Spleen (tissue), 11 donors: ENCODE measurements around the gene RAD23A. TPM values are rescaled to one million over a fixed set of nuclear protein-coding genes. Genes with fewer than 3 reads are reported as not detected.
"Not testable (repeated sequence)": the region's sequence is repeated elsewhere in the genome, so short reads cannot be mapped to it uniquely, and the experiment has no call there.

Experiments used
- DNase-seq: peaks from one replicate; pipeline ENCODE4 v3.0.0-alpha.2; 2020
- H3K27ac ChIP-seq, 8 donors: fragments of 200-600 bp; sonication (generic) in 7 of 8; 1 replicate in 4 of 8; 2 replicates in 4 of 8; pipeline versions ENCODE4 v1.5.0 to v1.8.0; 2016 to 2021; ENCODE audit warnings: inconsistent platforms in 4 of 8, mild to moderate bottlenecking in 4 of 8, moderate library complexity in 1 of 8
- H3K27me3 ChIP-seq, 7 donors: fragments of 200-600 bp; sonication (generic) in 6 of 7; replicated peaks in 1 of 7; 1 replicate in 4 of 7; 2 replicates in 3 of 7; pipeline versions ENCODE4 v1.5.0 to v1.8.0; 2016 to 2021; ENCODE audit warnings: inconsistent platforms in 3 of 7, mild to moderate bottlenecking in 1 of 7
- H3K36me3 ChIP-seq, 6 donors: fragments of 200-600 bp; sonication (generic) in 5 of 6; 1 replicate in 4 of 6; 2 replicates in 2 of 6; pipeline versions ENCODE4 v1.5.0 to v1.8.0; 2016 to 2021; ENCODE audit warnings: inconsistent platforms in 2 of 6
- H3K4me1 ChIP-seq, 6 donors: fragments of 200-600 bp; sonication (generic) in 5 of 6; 1 replicate in 3 of 6; 2 replicates in 3 of 6; pipeline versions ENCODE4 v1.5.0 to v1.8.0; 2016 to 2021; ENCODE audit warnings: inconsistent platforms in 3 of 6
- H3K4me3 ChIP-seq, 8 donors: fragments of 200-600 bp; sonication (generic) in 7 of 8; 1 replicate in 4 of 8; 2 replicates in 4 of 8; pipeline versions ENCODE4 v1.5.0 to v1.8.0; 2016 to 2021; ENCODE audit warnings: inconsistent platforms in 4 of 8, mild to moderate bottlenecking in 4 of 8, moderate library complexity in 2 of 8
- H3K9me3 ChIP-seq, 8 donors: fragments of 200-600 bp; sonication (generic) in 7 of 8; 1 replicate in 4 of 8; 2 replicates in 4 of 8; pipeline versions ENCODE4 v1.5.0 to v1.8.0; 2016 to 2021; ENCODE audit warnings: inconsistent platforms in 4 of 8
- CTCF ChIP-seq, 11 experiments: fragments of 200-600 bp in 7 of 11; fragments of 450-650 bp in 4 of 11; sonication (generic) in 4 of 11; IDR thresholded peaks in 8 of 11; conservative IDR thresholded peaks in 3 of 11; 1 replicate in 7 of 11; 2 replicates in 4 of 11; pipeline versions ENCODE4 v1.4.0 to v1.8.0; 2016 to 2021; ENCODE audit warnings: antibody characterized with exemption in 11 of 11, inconsistent platforms in 4 of 11, mild to moderate bottlenecking in 1 of 11
- POLR2A ChIP-seq, 3 donors: fragments of 450-650 bp; IDR thresholded peaks; one replicate each; pipeline ENCODE4 v1.5.1; 2017; ENCODE audit warnings: antibody characterized with exemption in 3 of 3, mild to moderate bottlenecking in 1 of 3
- POLR2AphosphoS5 ChIP-seq, 3 donors: sonication (generic); formaldehyde crosslinking; IDR thresholded peaks; one replicate each; pipeline ENCODE4 v1.5.1; 2017; ENCODE audit warnings: antibody characterized with exemption in 3 of 3
- WGBS, 5 donors: extraction: QIAGEN DNeasy Blood & Tissue Kit in 3 of 5; methylation state at CpG; one replicate each; pipeline versions ENCODE4 v1.1.5 to v1.1.7; 2013 to 2018; 5-methylcytosine and 5-hydroxymethylcytosine counted together
- intact Hi-C: fragments of 100-400 bp; cut with DNase I; formaldehyde crosslinking; loops from one replicate; pipeline ENCODE4 v1.15.0; 2023; ENCODE audit warnings: low total_unique reads
- polyA plus RNA-seq, 3 donors: library from polyadenylated mRNA; stranded (reverse); fragments of 200-250 nt; gene quantifications; one replicate each; pipeline ENCODE4 v1.2.1, GENCODE V29; 2013
- total RNA-seq, 7 donors: library from RNA; depleted of rRNA in 3 of 7; stranded (reverse); fragments of >200 nt in 3 of 7; fragmentation: NEBNext Ultra II Directional in 4 of 7; extraction: Animal tissue kit (Norgen Biotek cat#: 25700) in 4 of 7; gene quantifications; one replicate each; pipeline versions ENCODE4 v1.1.0 to v1.2.1, GENCODE V29; 2016 to 2021
- donor health status: healthy with polysubstance abuse.
- donor health status: DM: no; HTN: no; CAD: no; lungs with moderate emphysema.
- donor health status: DM: no; HTN: no; CAD: no.
- donor health status: Bipolar disorder and iron deficiency.
- donor health status: healthy.
- donor health status: DM: no; HTN: no; CAD: no.
- donor health status: DM: yes; HTN: yes; CAD: no.

RAD23A gene
- total and polyA plus RNA-seq, 10 donors, result 80.4 to 134 (median 92.3) TPM

- TF ChIP-seq POLR2A (IDR thresholded peaks at IDR 0.05) (no peak), CTCF (IDR thresholded peaks at IDR 0.05 in 8 of 11, conservative IDR thresholded peaks at IDR 0.05 in 3 of 11) (no peak), POLR2AphosphoS5 (IDR thresholded peaks at IDR 0.05) (no peak)
- Histone ChIP-seq H3K9me3 (no peaks in the 10 kb centered on the region), H3K4me3 (no peak overlapping the region), H3K27ac (no peak overlapping the region), H3K36me3 (no peaks in the 10 kb centered on the region), H3K4me1 (peaks cover 0 to 1% (median 0%) of the 10 kb centered on the region in 6 donors), H3K27me3 (no peaks in the 10 kb centered on the region)
- no peak for DNase-seq
- WGBS, 5 donors, result 85 to 94% (median 89%) methylated on average over 9 of the region's 9 CpGs
- intact Hi-C loops, result no loop called here
Observed at GRCh38 chr19:12907166-12907565, 38.5 kb upstream of the RAD23A start.

DNA sequence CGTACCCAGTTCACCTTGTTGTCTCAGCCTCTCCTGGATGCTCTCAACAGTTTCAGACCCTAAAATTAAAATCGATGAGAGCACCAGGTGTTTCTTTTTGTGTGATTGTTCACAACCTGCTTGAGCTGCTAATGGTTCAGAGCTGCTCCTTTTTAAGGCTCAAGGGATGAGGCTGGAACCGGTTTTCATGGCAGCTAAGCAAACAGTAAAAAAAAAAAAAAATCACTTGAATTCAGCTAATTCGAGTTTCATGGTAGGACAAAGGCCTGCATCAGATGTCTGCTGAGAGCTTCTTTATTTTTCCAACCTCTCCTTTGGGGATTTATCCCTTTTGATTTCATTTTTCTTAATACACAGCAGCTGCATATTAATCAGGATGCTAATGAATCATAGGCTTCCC is 33.1 kb upstream of the RAD23A start:
- no peaks in the 10 kb centered on the region for H3K9me3 ChIP-seq
- intact Hi-C loops, result no loop called here
- H3K27ac ChIP-seq, result peak overlapping the region in 6 of 8 donors; percentile 20 to 86 (median 78)
- no peak for TF ChIP-seq CTCF (IDR thresholded peaks at IDR 0.05 in 8 of 11, conservative IDR thresholded peaks at IDR 0.05 in 3 of 11)
- TF ChIP-seq POLR2A (IDR thresholded peaks at IDR 0.05), result no peak
- no peak for TF ChIP-seq POLR2AphosphoS5 (IDR thresholded peaks at IDR 0.05)
- H3K27me3 ChIP-seq, result no peaks in the 10 kb centered on the region
- peaks cover 5 to 31% (median 24%) of the 10 kb centered on the region in 6 donors for H3K4me1 ChIP-seq
- H3K36me3 ChIP-seq, result no peaks in the 10 kb centered on the region
- 63 to 74% (median 63%) methylated on average over 4 of the region's 4 CpGs for WGBS, 5 donors
- peak overlapping the region in 1 of 8 donors; percentile 38 for H3K4me3 ChIP-seq
- DNase-seq, result no peak

DNA sequence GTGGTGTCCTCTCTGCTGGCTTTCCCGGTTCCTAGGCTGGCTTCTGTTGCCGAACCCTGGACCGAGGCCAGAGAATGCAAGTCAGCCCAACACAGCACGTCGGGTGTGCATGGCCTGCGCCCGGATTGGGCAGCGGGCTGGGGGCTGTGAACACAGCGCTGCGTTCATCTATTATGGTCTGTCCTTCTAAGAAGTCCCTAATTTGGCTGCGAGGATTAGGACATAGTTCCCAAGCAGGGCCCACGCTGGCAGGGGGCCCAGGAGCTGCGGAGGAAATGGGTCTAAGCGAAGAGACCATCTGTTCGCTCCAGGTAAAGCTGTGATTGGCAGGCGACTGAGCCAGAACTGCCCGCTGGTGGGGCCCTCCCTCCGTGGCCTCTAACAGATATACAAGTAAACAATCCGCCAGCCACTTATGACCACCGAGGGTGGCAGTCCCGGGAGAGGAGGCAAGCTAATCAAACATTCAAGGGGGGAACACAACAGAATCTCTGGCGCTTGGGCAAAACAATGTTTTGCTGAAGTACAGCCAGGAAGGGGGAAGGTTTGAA is 32.6 kb upstream of the RAD23A start:
- Histone ChIP-seq H3K4me1 (peaks cover 5 to 31% (median 24%) of the 10 kb centered on the region in 6 donors), H3K27me3 (no peaks in the 10 kb centered on the region), H3K4me3 (peak overlapping the region in 1 of 8 donors; percentile 38), H3K36me3 (no peaks in the 10 kb centered on the region), H3K27ac (peak overlapping the region; percentile 42 to 86 (median 73)), H3K9me3 (no peaks in the 10 kb centered on the region)
- intact Hi-C loops, result no loop called here
- WGBS, 5 donors, result 24 to 46% (median 27%) methylated on average over 22 of the region's 22 CpGs
- DNase-seq, result no peak
- TF ChIP-seq POLR2A (IDR thresholded peaks at IDR 0.05) (no peak), POLR2AphosphoS5 (IDR thresholded peaks at IDR 0.05) (peak; percentile 51 to 78 (median 62)), CTCF (IDR thresholded peaks at IDR 0.05 in 8 of 11, conservative IDR thresholded peaks at IDR 0.05 in 3 of 11) (no peak)

- 23 to 37% (median 31%) methylated on average over 11 to 12 of the region's 12 CpGs for WGBS, 5 donors
- H3K27me3 ChIP-seq, result no peaks in the 10 kb centered on the region
- no peaks in the 10 kb centered on the region for H3K9me3 ChIP-seq
- peak overlapping the region in 1 of 8 donors; percentile 38 for H3K4me3 ChIP-seq
- DNase-seq, result peak; percentile 84
- intact Hi-C loops, result no loop called here
- peaks cover 9 to 40% (median 30%) of the 10 kb centered on the region in 6 donors for H3K4me1 ChIP-seq
- H3K27ac ChIP-seq, result peak overlapping the region; percentile 42 to 86 (median 73)
- H3K36me3 ChIP-seq, result no peaks in the 10 kb centered on the region
- TF ChIP-seq CTCF (IDR thresholded peaks at IDR 0.05 in 8 of 11, conservative IDR thresholded peaks at IDR 0.05 in 3 of 11) (no peak), POLR2A (IDR thresholded peaks at IDR 0.05) (no peak), POLR2AphosphoS5 (IDR thresholded peaks at IDR 0.05) (peak in 1 of 3 donors; percentile 46)
Observed at GRCh38 chr19:12913851-12914690, 31.6 kb upstream of the RAD23A start.

GRCh38 chr19:12915860-12916259 is 29.8 kb upstream of the RAD23A start:
- WGBS, 5 donors, result 85 to 92% (median 92%) methylated on average over 4 of the region's 4 CpGs
- intact Hi-C loops, H3K9me3 ChIP-seq, H3K27me3 ChIP-seq, DNase-seq, H3K4me3 ChIP-seq, H3K36me3 ChIP-seq, H3K27ac ChIP-seq: not testable (repeated sequence)
- peaks cover 11 to 48% (median 36%) of the 10 kb centered on the region in 6 donors for H3K4me1 ChIP-seq
